ENCODE data around the gene PRKCE. TPM values are rescaled to one million over a fixed set of nuclear protein-coding genes. Genes with fewer than 3 reads are reported as not detected.
"Not testable (repeated sequence)": the region's sequence is repeated elsewhere in the genome, so short reads cannot be mapped to it uniquely, and the experiment has no call there.

Gene PRKCE
- total RNA-seq, 2 experiments from 2014 or later, result 6.1 to 8.0 TPM

DNA sequence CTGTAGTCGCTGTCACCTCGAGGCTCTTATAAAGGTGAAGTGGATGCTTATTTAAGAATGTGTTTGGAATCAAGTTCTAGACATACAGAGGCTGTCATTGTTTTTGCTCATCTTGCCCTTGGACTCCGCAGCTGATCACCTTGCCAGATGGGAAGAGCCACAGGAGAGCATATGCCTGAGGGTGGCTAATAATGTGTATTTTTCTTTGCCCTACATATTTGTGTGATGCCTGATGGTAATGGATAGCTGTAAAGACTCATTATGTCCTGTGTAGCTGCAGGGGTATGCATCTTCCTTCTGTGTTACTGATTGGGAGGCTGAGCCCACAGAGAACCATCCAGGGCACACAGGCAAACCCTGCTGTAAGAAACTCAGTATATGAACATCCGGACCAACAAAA, 61.7 kb downstream of the PRKCE start:
- Mint-ChIP-seq H3K9me3 (peaks cover 1% of the 10 kb centered on the region), H3K36me3 (peaks cover 6% of the 10 kb centered on the region), H3K27me3 (no peaks in the 10 kb centered on the region), H3K27ac (no peak overlapping the region), H3K4me3 (no peak overlapping the region), H3K4me1 (no peaks in the 10 kb centered on the region)
- DNase-seq, result no peak

DNA sequence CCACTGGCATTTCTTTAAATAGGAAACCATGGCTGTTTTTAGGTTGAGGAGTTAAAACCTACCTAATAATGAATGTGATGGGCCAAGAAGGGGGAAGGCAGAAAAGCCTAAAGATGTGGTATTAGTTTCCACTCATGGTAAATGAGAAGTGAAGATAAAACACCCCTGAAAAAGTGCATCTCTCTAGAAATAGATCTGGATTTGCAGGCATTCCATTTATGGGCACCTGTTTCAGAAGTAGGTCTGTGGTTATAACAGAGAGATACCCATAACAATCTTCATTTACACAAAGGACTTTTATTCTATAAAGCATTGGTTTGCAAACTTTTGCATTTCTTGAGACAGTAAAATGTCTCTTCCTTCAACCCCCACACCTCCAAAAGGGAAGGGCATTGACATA, 62.1 kb downstream of the PRKCE start:
- H3K4me1 Mint-ChIP-seq, result no peaks in the 10 kb centered on the region
- H3K27ac Mint-ChIP-seq, result no peak overlapping the region
- no peaks in the 10 kb centered on the region for H3K27me3 Mint-ChIP-seq
- no peak overlapping the region for H3K4me3 Mint-ChIP-seq
- no peaks in the 10 kb centered on the region for H3K9me3 Mint-ChIP-seq
- no peak for DNase-seq
- H3K36me3 Mint-ChIP-seq, result peaks cover 2% of the 10 kb centered on the region

DNA sequence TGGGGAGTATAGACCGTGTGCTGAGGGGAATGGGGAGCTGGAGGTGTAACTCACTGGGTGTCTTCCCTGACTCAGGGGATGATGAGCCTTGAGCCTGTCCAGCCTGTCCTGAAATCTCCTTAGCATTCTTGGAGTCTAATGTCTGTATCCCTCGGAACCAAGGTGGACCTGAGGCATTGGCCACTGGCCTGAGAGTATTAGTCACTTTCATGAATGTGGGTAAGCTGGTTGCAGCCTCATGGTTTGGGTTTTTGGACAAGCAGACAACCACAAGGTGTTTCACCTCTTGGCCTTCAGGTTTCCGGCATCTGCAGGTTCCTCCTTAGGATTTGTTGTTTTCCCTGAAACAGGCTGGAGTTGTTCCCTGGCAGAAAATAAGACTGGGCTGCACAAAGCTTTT, 63.2 kb downstream of the PRKCE start:
- H3K9me3 Mint-ChIP-seq, result no peaks in the 10 kb centered on the region
- no peak for DNase-seq
- H3K27ac Mint-ChIP-seq, result no peak overlapping the region
- no peaks in the 10 kb centered on the region for H3K27me3 Mint-ChIP-seq
- H3K4me3 Mint-ChIP-seq, result no peak overlapping the region
- no peaks in the 10 kb centered on the region for H3K36me3 Mint-ChIP-seq
- H3K4me1 Mint-ChIP-seq, result no peaks in the 10 kb centered on the region

DNA sequence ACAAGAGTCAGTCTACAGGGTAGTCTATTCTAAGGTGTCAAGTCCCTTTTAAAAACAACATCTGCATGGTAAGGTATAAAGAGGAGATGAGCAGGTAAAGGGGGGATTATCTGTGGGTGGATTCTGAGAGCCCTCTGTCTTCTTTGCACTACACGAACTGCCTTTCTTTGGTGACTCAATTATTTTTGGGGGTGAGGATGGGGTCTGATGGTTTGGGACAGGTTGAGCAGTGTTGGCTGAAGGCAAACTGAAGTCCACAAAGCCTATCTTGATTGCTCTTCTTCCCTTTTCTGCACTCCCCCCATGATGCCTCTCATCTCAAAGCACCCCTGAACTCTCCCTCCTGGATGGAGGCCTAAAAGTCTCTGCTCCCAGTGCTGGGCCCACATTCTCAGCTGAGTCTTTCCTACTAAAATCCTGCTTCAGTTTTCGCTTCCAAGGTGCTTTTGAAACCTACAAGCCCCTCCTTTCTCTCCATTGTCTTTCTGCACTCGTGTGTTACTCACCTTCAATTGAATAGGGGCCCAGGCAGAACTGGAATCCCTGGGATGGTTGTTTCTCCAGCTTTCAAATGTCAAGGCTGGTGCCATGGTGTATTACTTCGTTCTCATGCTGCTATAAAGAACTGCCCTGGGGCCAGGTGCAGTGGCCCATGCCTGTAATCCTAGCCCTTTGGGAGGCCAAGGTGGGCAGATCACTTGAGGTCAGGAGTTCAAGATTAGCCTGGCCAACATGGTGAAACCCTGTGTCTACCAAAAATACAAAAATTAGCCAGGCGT, 64.3 kb downstream of the PRKCE start:
- H3K27ac Mint-ChIP-seq, result no peak overlapping the region

DNA sequence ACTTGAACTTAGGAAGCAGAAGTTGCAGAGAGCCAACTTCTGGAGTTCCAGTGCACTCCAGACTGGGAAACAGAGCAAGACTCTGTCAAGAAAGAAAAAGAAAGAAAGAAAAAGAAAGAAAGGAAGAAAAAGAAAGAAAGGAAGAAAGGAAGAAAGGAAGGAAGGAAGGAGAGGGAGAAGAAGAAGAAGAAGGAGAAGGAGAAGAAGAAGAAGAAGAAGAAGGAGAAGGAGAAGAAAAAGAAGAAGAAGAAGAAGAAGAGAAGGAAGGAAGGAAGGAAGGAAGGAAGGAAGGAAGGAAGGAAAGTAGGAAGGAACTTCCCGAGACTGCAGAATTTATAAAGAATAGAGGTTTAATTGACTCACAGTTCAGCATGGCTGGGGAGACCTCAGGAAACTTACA, 65.0 kb downstream of the PRKCE start:
- H3K27ac Mint-ChIP-seq, DNase-seq, H3K9me3 Mint-ChIP-seq, H3K36me3 Mint-ChIP-seq, H3K4me3 Mint-ChIP-seq, H3K4me1 Mint-ChIP-seq, H3K27me3 Mint-ChIP-seq: not testable (repeated sequence)

More for the DNA sequence above, 64.3 kb downstream of the PRKCE start:
- Mint-ChIP-seq H3K27me3 (no peaks in the 10 kb centered on the region), H3K4me3 (no peak overlapping the region), H3K9me3 (no peaks in the 10 kb centered on the region), H3K4me1 (peaks cover 2% of the 10 kb centered on the region), H3K36me3 (no peaks in the 10 kb centered on the region)
- DNase-seq, result no peak

DNA sequence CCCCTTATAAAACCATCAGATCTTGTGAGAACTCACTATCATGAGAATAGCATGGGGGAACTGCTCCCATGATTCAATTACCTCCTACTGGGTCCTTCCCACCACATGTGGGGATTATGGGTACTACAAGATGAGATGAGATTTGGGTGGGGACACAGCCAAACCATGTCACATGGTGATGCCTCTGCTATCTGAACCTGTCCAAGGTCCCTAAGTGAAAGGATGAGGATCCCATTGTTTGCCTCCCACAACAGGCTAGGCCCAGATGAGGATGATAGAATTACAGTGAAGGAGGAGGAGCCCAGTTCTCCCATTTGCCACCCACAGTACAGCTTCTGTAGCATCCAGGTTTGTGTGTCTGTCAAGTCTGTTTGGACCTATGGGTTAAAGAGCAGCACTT, 65.4 kb downstream of the PRKCE start:
- no peak overlapping the region for H3K27ac Mint-ChIP-seq
- no peak for DNase-seq
- no peak overlapping the region for H3K4me3 Mint-ChIP-seq
- H3K4me1 Mint-ChIP-seq, result peaks cover 2% of the 10 kb centered on the region
- no peaks in the 10 kb centered on the region for H3K27me3 Mint-ChIP-seq
- no peaks in the 10 kb centered on the region for H3K9me3 Mint-ChIP-seq
- no peaks in the 10 kb centered on the region for H3K36me3 Mint-ChIP-seq

DNA sequence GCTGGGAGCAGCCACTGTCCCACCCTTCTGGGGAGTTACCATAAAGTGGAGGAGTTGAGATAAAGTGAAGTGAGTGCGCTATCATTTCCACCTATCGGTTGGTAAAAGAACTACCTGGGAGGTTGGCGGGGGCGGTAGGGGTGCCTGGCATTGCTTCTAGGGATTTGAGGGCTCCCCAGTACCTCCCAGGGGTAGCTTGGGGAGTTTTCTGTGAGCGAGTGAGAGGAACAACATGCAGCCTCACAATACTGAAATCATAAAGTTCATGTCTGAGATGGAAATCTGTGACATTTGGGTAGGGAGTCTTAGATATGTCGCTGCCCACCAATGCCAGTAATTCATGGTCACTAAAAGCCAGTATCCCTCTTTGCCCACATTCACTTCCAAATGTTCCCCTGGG, 68.7 kb downstream of the PRKCE start:
- peaks cover 13% of the 10 kb centered on the region for H3K4me1 Mint-ChIP-seq
- no peak overlapping the region for H3K27ac Mint-ChIP-seq
- H3K9me3 Mint-ChIP-seq, result no peaks in the 10 kb centered on the region
- H3K27me3 Mint-ChIP-seq, result no peaks in the 10 kb centered on the region
- no peak overlapping the region for H3K4me3 Mint-ChIP-seq
- DNase-seq, result no peak
- peaks cover 1% of the 10 kb centered on the region for H3K36me3 Mint-ChIP-seq

DNA sequence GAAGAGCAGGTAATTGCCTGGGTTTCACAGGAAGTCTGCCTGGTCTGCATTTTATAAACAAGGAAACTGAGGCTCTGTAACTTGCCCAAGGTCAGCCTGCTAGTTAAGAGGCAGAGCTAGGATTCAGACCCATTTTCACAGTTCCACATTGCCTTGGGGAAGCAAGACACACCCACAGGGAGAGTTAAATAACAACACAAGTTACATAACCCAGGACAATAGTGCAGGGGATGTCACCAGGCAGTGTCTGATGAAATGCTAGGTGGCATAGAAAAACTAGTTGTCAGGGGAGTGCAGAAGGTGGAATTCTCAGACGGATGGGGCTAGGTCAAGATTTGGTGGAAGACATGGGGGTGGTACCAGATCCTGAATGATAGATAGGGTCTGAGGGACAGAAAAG, 69.7 kb downstream of the PRKCE start:
- Mint-ChIP-seq H3K4me3 (no peak overlapping the region), H3K27me3 (no peaks in the 10 kb centered on the region), H3K9me3 (no peaks in the 10 kb centered on the region), H3K4me1 (peaks cover 13% of the 10 kb centered on the region), H3K27ac (no peak overlapping the region), H3K36me3 (peaks cover 3% of the 10 kb centered on the region)
- no peak for DNase-seq

DNA sequence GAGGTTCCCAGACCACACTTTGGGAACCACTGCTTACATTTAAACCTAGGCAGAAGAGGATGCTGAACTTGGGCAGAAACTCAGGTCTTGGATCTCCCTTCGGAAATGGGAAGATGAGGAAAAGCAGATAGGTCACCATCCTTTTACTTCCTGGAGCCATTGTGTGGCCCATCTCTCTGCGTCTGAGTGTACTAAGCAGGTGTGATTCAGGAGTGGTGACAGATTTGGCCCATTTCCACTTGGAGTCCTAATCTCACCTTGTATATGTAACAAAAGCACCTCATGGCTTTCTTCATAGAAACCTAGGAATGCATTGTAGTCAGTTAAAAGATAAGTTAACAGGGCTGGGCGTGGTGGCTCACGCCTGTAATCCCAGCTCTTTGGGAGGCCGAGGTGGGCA, 71.0 kb downstream of the PRKCE start:
- no peaks in the 10 kb centered on the region for H3K9me3 Mint-ChIP-seq
- peaks cover 3% of the 10 kb centered on the region for H3K36me3 Mint-ChIP-seq
- H3K4me1 Mint-ChIP-seq, result peaks cover 13% of the 10 kb centered on the region
- DNase-seq, result no peak
- no peak overlapping the region for H3K27ac Mint-ChIP-seq
- H3K4me3 Mint-ChIP-seq, result no peak overlapping the region
- H3K27me3 Mint-ChIP-seq, result no peaks in the 10 kb centered on the region

DNA sequence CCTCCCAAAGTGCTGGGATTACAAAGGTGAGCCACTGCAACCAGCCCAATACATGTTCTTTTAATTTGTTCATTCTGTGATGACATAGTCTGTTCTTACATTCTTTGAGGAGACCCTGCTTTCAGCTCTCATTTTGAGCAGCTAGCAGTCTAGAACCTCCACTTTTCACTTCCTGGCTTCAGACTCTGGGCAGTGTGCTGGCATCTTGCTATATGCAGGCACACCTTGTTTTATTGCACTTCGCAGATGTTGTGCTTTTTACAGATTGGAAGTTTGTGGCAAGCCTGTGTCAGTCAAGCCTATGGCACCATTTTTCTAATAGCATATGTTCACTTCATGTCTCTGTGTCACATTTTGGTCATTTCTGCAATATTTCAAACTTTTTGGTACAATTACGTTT, 72.4 kb downstream of the PRKCE start:
- Mint-ChIP-seq H3K27me3 (no peaks in the 10 kb centered on the region), H3K36me3 (peaks cover 3% of the 10 kb centered on the region), H3K4me3 (no peak overlapping the region), H3K4me1 (peaks cover 13% of the 10 kb centered on the region), H3K9me3 (no peaks in the 10 kb centered on the region), H3K27ac (no peak overlapping the region)
- DNase-seq, result no peak

DNA sequence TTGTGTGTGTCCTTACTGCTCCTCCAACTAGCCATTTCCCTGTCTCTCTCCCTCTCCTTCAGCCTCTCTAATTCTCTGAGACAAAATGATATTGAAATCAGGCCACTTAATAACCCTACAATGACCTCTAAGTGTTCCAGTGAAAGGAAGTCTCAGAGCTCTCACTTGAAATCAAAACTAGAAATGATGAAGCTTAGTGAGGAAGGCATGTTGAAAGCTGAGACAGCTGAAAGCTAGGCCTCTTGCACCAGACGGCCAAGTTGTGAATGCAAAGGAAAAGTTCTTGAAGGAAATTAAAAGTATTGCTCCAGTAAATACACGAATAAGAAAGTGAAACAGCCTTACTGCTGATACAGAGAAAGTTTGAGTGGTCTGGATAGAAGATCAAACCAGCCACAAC, 72.9 kb downstream of the PRKCE start:
- no peak for DNase-seq
- no peak overlapping the region for H3K4me3 Mint-ChIP-seq
- no peaks in the 10 kb centered on the region for H3K9me3 Mint-ChIP-seq
- H3K27ac Mint-ChIP-seq, result no peak overlapping the region
- H3K36me3 Mint-ChIP-seq, result peaks cover 3% of the 10 kb centered on the region
- no peaks in the 10 kb centered on the region for H3K27me3 Mint-ChIP-seq
- peaks cover 13% of the 10 kb centered on the region for H3K4me1 Mint-ChIP-seq

DNA sequence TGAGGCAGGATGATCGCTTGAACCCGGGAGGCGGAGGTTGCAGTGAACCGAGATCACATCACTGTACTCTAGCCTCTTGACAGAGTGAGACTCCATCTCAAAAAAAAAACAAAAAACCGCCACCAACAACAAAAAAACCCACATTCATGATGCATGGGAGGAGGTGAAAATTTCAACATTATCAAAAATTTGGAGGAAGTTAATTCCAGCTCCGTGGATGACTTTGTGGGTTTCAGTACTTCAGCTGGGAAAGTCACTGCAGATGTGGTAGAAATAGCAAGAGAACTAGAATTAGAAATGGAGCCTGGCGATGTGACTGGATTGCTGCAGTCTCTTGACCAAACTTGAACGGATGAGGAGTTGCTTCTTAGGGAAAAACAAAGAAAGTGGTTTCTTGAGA, 74.3 kb downstream of the PRKCE start:
- H3K4me1 Mint-ChIP-seq, result peaks cover 12% of the 10 kb centered on the region
- no peak overlapping the region for H3K4me3 Mint-ChIP-seq
- no peaks in the 10 kb centered on the region for H3K9me3 Mint-ChIP-seq
- no peak for DNase-seq
- H3K36me3 Mint-ChIP-seq, result peaks cover 3% of the 10 kb centered on the region
- H3K27me3 Mint-ChIP-seq, result no peaks in the 10 kb centered on the region
- H3K27ac Mint-ChIP-seq, result no peak overlapping the region

DNA sequence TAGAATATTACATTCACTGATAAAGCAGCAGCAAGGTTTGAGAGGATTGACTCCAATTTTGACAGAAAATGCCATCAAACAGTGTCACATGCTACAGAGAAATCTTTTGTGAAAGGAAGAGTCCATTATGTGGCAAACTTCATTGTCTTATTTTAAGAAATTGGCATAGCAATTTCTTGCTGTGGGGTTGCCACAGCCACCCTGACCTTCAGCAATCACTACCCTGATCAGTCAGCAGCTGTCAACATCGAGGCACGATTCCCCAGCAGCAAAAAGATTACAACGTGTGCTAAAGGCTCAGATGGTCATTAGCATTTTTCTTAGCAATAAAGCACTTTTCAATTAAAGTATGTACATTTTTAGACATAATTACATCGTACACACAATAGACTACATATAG, 74.7 kb downstream of the PRKCE start:
- no peaks in the 10 kb centered on the region for H3K9me3 Mint-ChIP-seq
- peaks cover 3% of the 10 kb centered on the region for H3K36me3 Mint-ChIP-seq
- H3K4me1 Mint-ChIP-seq, result peaks cover 12% of the 10 kb centered on the region
- no peak for DNase-seq
- H3K27ac Mint-ChIP-seq, result no peak overlapping the region
- H3K4me3 Mint-ChIP-seq, result no peak overlapping the region
- no peaks in the 10 kb centered on the region for H3K27me3 Mint-ChIP-seq

DNA sequence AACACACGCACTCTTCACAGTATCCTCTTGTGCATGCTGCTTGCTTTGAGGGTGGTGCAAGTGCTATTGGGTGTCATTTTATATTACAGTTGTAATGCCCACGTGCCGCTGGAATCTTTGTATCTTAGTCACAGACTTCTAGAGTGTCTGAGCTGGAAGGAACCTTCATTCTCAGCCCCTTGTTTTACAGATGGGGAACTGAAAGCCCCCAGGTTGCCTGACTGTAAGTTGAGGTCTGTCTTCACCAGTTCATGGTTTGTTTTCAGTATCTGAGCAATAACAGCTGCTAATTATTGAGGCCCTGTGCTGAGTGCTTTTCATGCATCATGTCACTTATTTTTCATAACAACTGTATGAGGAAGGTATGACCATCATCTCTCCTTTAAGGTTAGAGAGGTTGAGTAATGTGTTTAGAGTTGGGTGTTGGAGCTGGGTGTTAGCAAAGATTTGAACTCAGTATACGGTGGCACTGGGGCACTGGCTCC, 77.0 kb downstream of the PRKCE start:
- Mint-ChIP-seq H3K9me3 (no peaks in the 10 kb centered on the region), H3K27me3 (no peaks in the 10 kb centered on the region), H3K4me1 (peaks cover 7% of the 10 kb centered on the region), H3K36me3 (peaks cover 3% of the 10 kb centered on the region), H3K27ac (no peak overlapping the region), H3K4me3 (no peak overlapping the region)
- DNase-seq, result no peak

DNA sequence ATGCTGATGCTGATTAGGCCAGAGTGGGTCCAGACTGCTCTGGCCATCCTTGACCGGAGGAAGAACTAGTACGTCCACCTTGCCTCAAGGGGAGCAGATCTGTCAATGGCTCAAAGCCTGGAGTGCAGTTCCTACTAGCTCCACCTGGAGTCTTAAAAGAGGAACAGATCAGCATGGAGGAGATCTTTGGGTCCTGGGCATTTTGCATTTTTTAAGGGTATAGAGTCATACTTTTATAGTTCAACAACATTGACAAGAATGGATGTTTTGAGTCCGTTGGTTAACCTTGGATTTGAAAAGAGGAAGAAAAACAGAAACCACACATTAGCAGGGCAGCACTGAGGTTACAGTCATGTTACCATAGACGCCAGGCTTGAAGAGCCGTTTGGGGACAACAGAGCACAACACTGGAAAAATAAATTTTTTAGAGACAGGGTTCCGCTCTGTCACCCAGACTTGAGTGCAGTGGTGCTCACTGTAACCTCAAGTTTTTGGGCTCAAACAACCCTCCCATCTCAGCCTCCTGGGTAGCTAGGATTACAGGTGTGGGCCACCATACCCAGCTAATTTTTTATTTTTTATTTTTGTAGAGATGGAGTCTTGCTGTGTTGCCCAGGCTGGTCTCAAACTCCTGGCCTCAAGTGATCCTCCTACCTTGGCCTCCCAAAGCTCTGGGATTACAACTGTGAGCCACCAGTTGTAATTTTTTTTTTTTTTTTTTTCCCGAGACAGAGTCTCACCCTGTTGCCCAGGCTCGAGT, 78.5 kb downstream of the PRKCE start:
- no peak overlapping the region for H3K4me3 Mint-ChIP-seq
- no peak overlapping the region for H3K27ac Mint-ChIP-seq
- peaks cover 3% of the 10 kb centered on the region for H3K36me3 Mint-ChIP-seq
- no peaks in the 10 kb centered on the region for H3K4me1 Mint-ChIP-seq
- no peak for DNase-seq
- no peaks in the 10 kb centered on the region for H3K9me3 Mint-ChIP-seq
- H3K27me3 Mint-ChIP-seq, result no peaks in the 10 kb centered on the region

DNA sequence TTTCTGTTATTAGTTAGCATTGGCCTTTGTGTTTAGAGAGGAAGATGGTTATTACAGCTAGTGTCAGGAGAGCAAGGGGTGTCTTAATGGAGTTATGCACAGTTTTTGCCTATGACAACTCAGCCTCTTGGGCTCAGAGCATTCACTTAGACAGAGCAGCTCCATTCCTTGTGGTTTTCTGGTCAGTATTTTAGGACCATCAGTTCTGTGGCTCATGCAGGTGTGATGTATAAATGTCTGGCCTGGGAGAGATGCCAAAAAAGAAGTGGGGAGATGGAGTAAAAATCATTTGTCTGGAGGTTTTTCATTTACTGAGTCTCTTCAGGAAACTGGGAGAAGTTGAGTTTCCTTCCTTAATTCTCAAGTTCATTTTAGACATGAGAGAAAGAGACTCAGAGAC, 79.7 kb downstream of the PRKCE start:
- H3K4me1 Mint-ChIP-seq, result no peaks in the 10 kb centered on the region
- no peaks in the 10 kb centered on the region for H3K27me3 Mint-ChIP-seq
- H3K36me3 Mint-ChIP-seq, result no peaks in the 10 kb centered on the region
- DNase-seq, result no peak
- H3K27ac Mint-ChIP-seq, result no peak overlapping the region
- H3K4me3 Mint-ChIP-seq, result no peak overlapping the region
- H3K9me3 Mint-ChIP-seq, result no peaks in the 10 kb centered on the region

Measured in activated naive CD8-positive, alpha-beta T cell treated with anti-CD3 and anti-CD28 coated beads for 36 hours (primary cell).